MM.1S (cell line): ENCODE results near the gene ARFGEF3.

Experiments used
- DNase-seq: peaks from one replicate; pipeline ENCODE4 v3.0.0-alpha.2; 2015
- H2AFZ ChIP-seq: fragments of 300-600 bp; sonication (generic); 2 replicates; pipeline ENCODE4 v1.6.0; 2016; ENCODE audit warnings: antibody characterized with exemption, low read length
- H3F3A ChIP-seq: fragments of 300-600 bp; sonication (generic); 2 replicates; pipeline ENCODE4 v1.6.1; 2016; ENCODE audit warnings: mild to moderate bottlenecking, antibody characterized with exemption, low read length, moderate library complexity, mixed read lengths; ENCODE audit not compliant: insufficient read depth
- H3K27ac ChIP-seq: fragments of 300-600 bp; sonication (generic); 2 replicates; pipeline ENCODE4 v1.5.1; 2016; ENCODE audit warnings: mild to moderate bottlenecking, low read length
- H3K27me3 ChIP-seq: fragments of 300-600 bp; sonication (generic); replicated peaks from 2 replicates; pipeline ENCODE4 v1.6.0; 2016; ENCODE audit warnings: low read length; ENCODE audit not compliant: insufficient read depth
- H3K36me3 ChIP-seq: fragments of 300-600 bp; sonication (generic); replicated peaks from 2 replicates; pipeline ENCODE4 v1.6.1; 2016; ENCODE audit warnings: mild to moderate bottlenecking, low read length, mixed read lengths; ENCODE audit not compliant: insufficient read depth
- H3K4me1 ChIP-seq: fragments of 300-600 bp; sonication (generic); 2 replicates; pipeline ENCODE4 v1.6.1; 2016; ENCODE audit warnings: low read length, mixed read lengths
- H3K4me2 ChIP-seq: fragments of 300-600 bp; sonication (generic); 2 replicates; pipeline ENCODE4 v1.6.0; 2016; ENCODE audit warnings: low read depth, low read length
- H3K4me3 ChIP-seq: fragments of 300-600 bp; sonication (generic); 2 replicates; pipeline ENCODE4 v1.5.1; 2016; ENCODE audit warnings: low read length, mixed read lengths
- H3K79me2 ChIP-seq: fragments of 300-600 bp; sonication (generic); 2 replicates; pipeline ENCODE4 v1.6.1; 2016; ENCODE audit warnings: mixed run types, low read length, mixed read lengths
- H3K9ac ChIP-seq: fragments of 300-600 bp; sonication (generic); 2 replicates; pipeline ENCODE4 v1.6.1; 2016; ENCODE audit warnings: low read length, mixed read lengths
- H3K9me2 ChIP-seq: fragments of 300-600 bp; sonication (generic); replicated peaks from 2 replicates; pipeline ENCODE4 v1.6.1; 2016; ENCODE audit warnings: mild to moderate bottlenecking, low read length, mixed read lengths; ENCODE audit not compliant: insufficient read depth
- H3K9me3 ChIP-seq: fragments of 300-600 bp; sonication (generic); replicated peaks from 2 replicates; pipeline ENCODE4 v1.6.1; 2016; ENCODE audit warnings: mild to moderate bottlenecking, low read length, mixed read lengths; ENCODE audit not compliant: insufficient read depth
- H4K20me1 ChIP-seq: fragments of 300-600 bp; sonication (generic); 2 replicates; pipeline ENCODE4 v1.6.1; 2016; ENCODE audit warnings: mild to moderate bottlenecking, low read length, moderate library complexity, mixed read lengths; ENCODE audit not compliant: insufficient read depth
- EZH2 ChIP-seq: fragments of 300-600 bp; sonication (generic); optimal IDR thresholded peaks from 2 replicates; pipeline ENCODE3; 2017; ENCODE audit warnings: low read depth, mild to moderate bottlenecking, antibody characterized with exemption, low read length, mixed read lengths
- EZH2phosphoT487 ChIP-seq: fragments of 300-600 bp; sonication (generic); IDR thresholded peaks from 2 replicates; pipeline ENCODE4 v1.6.1; 2018; ENCODE audit warnings: antibody characterized with exemption, low read length
- TF ChIP-seq, protein P1 (sequence below): fragments of 300-600 bp; sonication (generic); IDR thresholded peaks from 2 replicates; pipeline ENCODE4 v1.5.1; 2016; ENCODE audit warnings: antibody characterized with exemption, low read length, mixed read lengths

The ARFGEF3 gene

DNA sequence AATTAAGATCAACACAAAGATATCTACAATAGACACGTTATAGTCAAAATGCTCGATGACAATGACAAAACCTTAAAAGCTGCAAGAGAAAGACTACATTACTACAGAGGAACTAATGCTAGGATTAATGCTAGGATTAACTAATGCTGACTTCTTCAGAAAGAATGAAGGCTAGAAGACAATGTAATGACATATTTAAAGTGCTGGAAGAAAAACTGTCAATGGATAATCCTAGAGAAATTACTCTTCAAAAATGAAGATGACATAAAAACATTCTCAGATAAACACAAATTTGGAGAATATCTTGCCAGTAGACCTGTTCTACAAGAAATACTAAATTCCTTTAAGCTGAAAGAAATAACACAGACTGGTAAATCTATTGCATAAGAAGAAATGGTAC, 140.8 kb downstream of the ARFGEF3 start:
- Histone ChIP-seq H3K79me2 (no peaks in the 10 kb centered on the region), H3K27me3 (no peaks in the 10 kb centered on the region), H3K4me3 (no peak overlapping the region), H3F3A (no peaks in the 10 kb centered on the region), H3K4me2 (no peak overlapping the region), H4K20me1 (no peaks in the 10 kb centered on the region), H3K9me3 (no peaks in the 10 kb centered on the region), H2AFZ (no peak overlapping the region), H3K4me1 (no peaks in the 10 kb centered on the region), H3K27ac (no peak overlapping the region), H3K9me2 (no peaks in the 10 kb centered on the region), H3K9ac (no peak overlapping the region), H3K36me3 (no peaks in the 10 kb centered on the region)
- DNase-seq, result no peak
- TF ChIP-seq EZH2 (no peak), EZH2phosphoT487 (no peak)
- TF ChIP-seq, protein P1, sequence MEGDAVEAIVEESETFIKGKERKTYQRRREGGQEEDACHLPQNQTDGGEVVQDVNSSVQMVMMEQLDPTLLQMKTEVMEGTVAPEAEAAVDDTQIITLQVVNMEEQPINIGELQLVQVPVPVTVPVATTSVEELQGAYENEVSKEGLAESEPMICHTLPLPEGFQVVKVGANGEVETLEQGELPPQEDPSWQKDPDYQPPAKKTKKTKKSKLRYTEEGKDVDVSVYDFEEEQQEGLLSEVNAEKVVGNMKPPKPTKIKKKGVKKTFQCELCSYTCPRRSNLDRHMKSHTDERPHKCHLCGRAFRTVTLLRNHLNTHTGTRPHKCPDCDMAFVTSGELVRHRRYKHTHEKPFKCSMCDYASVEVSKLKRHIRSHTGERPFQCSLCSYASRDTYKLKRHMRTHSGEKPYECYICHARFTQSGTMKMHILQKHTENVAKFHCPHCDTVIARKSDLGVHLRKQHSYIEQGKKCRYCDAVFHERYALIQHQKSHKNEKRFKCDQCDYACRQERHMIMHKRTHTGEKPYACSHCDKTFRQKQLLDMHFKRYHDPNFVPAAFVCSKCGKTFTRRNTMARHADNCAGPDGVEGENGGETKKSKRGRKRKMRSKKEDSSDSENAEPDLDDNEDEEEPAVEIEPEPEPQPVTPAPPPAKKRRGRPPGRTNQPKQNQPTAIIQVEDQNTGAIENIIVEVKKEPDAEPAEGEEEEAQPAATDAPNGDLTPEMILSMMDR, result no peak

DNA sequence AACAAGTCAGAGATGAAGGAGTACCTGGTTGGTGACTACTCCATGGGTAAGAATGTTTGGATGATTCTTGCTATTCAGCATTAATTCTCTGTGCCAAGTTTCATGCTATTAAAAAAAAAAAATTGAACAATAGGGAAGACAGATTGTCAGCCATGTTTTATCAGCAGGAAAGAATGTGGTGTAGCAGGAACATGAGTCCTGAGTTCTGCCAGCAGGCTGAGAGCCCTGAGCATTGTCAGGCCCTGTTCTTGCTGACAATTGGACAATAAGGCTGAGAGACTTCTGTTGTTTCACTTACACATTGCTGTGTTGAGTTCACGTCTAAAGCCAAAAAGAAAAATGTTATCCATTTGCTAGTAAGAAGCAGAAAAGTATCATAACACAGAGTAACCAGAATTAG, 145.6 kb downstream of the ARFGEF3 start:
- no peaks in the 10 kb centered on the region for H3K27me3 ChIP-seq
- H3K4me2 ChIP-seq, result no peak overlapping the region
- H3K9me2 ChIP-seq, result no peaks in the 10 kb centered on the region
- no peaks in the 10 kb centered on the region for H3K36me3 ChIP-seq
- no peaks in the 10 kb centered on the region for H3K9me3 ChIP-seq
- TF ChIP-seq, protein P1, result no peak
- TF ChIP-seq EZH2phosphoT487 (no peak), EZH2 (no peak)
- no peak overlapping the region for H3K27ac ChIP-seq
- no peaks in the 10 kb centered on the region for H3F3A ChIP-seq
- no peak for DNase-seq
- no peaks in the 10 kb centered on the region for H4K20me1 ChIP-seq
- no peak overlapping the region for H3K9ac ChIP-seq
- H3K4me1 ChIP-seq, result no peaks in the 10 kb centered on the region
- H3K79me2 ChIP-seq, result no peaks in the 10 kb centered on the region
- H2AFZ ChIP-seq, result no peak overlapping the region
- H3K4me3 ChIP-seq, result no peak overlapping the region

DNA sequence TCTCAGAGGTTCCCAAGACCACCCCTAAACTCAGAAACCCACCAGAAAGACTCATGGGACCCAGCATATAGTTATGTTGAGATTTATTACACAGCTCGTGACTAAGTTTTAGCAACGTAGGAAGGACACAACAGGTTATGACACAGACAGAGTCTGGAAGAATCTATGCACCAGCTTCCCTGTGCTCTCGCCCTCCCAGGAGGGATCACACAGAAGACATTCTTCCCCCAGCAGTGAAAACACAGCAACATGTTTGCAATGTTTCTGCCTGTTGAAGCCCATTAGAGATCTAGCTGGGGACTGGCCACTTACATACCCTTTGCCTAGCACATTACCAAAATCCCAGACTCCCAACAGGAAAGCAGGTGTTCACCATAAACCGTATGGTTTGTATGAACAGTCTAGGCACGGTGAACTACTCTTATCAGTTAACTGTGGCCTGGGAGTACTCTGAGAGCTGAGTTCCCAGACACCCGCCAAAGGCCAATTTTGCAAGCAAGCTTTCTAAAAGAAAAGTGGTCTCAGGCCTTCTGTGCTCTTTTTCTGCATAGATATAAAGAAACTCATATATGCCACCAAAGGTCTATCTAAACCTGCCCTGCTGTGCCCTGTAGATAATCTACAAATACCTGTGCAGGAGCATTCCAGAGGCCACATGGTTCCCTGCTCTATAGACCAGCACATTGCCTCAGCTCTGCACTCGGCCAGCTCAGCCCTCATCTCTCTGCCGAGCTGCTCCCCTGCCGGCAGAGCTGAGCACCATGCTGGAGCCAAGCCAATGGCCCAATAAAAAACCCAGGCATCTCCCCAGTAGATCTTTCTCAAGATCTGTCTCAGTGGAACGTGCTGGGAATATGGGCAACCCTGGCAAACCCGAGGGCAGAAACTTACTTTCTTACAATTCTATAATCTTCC, 146.3 kb downstream of the ARFGEF3 start:
- Histone ChIP-seq H2AFZ (no peak overlapping the region), H3K4me3 (no peak overlapping the region), H3K4me2 (no peak overlapping the region), H3K9me3 (no peaks in the 10 kb centered on the region), H3K36me3 (no peaks in the 10 kb centered on the region), H3K27me3 (no peaks in the 10 kb centered on the region), H3K9ac (no peak overlapping the region), H3K9me2 (no peaks in the 10 kb centered on the region), H3K4me1 (no peaks in the 10 kb centered on the region), H3K27ac (no peak overlapping the region), H4K20me1 (no peaks in the 10 kb centered on the region), H3F3A (no peaks in the 10 kb centered on the region), H3K79me2 (no peaks in the 10 kb centered on the region)
- TF ChIP-seq, protein P1, result no peak
- TF ChIP-seq EZH2phosphoT487, result no peak
- TF ChIP-seq EZH2, result no peak
- DNase-seq, result no peak
